HepG2 (cell line): ENCODE measurements around the gene MYL1. TPM values are rescaled to one million over a fixed set of nuclear protein-coding genes. Genes with fewer than 3 reads are reported as not detected.

Experiments
- ATAC-seq: fragments of 200-7000 bp; cut with Tn5 transposase; 3 replicates; pipeline ENCODE4 v1.9.1; 2020; ENCODE audit warnings: mild to moderate bottlenecking, moderate library complexity
- BruUV-seq: library from RNA; stranded (reverse); fragments of 400-500 nt; replicated peaks from 2 replicates; lab custom pipeline; 2021; lab: Mats Ljungman, UMichigan
- CTCF ChIA-PET: fragments of 300-600 bp; formaldehyde crosslinking; extraction: SDS; loops from one replicate; lab custom pipeline; 2021; ENCODE audit warnings: low total read pairs, inconsistent platforms, low intra/inter-chr PET ratio; lab: Yijun Ruan, JAX
- POLR2A ChIA-PET: fragments of 350-600 bp; sonication (Branson Sonifier 250); formaldehyde crosslinking; loops from one replicate; lab custom pipeline; 2020; ENCODE audit warnings: antibody characterized with exemption, inconsistent platforms; lab: Yijun Ruan, JAX
- DNase-seq: peaks from one replicate; pipeline ENCODE4 v3.0.0-alpha.2; 2015; ENCODE audit warnings: low spot score
- FAIRE-seq: peaks from 3 replicates; lab custom pipeline; 2011; peaks lifted over from hg19 to GRCh38; lab: Jason Lieb, UNC
- H2AFZ ChIP-seq: one replicate; pipeline ENCODE4 v1.6.1; 2011; ENCODE audit warnings: low read length, inconsistent platforms
- H3K27ac ChIP-seq: fragments of 300-600 bp; 3 replicates; pipeline ENCODE4 v1.8.0; 2011; ENCODE audit warnings: mixed run types, mild to moderate bottlenecking, mixed read lengths, low read length, inconsistent platforms; ENCODE audit not compliant: insufficient read depth; ENCODE audit errors: extremely low read length
- H3K27me3 ChIP-seq, 2 experiments: fragments of 200-600 bp in 1 of 2; 2 replicates in 1 of 2; 3 replicates in 1 of 2; pipeline versions ENCODE4 v1.6.0 to v1.8.0; 2011; ENCODE audit warnings: low read length in 2 of 2, mild to moderate bottlenecking in 2 of 2, moderate library complexity in 2 of 2, inconsistent platforms in 1 of 2; ENCODE audit not compliant: insufficient read depth in 2 of 2, control insufficient read depth in 1 of 2
- H3K36me3 ChIP-seq, 2 experiments: fragments of 200-600 bp in 1 of 2; replicated peaks in 1 of 2; 2 replicates in 1 of 2; 3 replicates in 1 of 2; pipeline versions ENCODE4 v1.5.1 to v1.8.0; 2011; ENCODE audit warnings: low read length in 2 of 2, inconsistent platforms in 1 of 2; ENCODE audit not compliant: insufficient read depth in 2 of 2, control insufficient read depth in 1 of 2
- H3K4me1 ChIP-seq: 2 replicates; pipeline ENCODE4 v1.5.1; 2012; ENCODE audit warnings: low read length, inconsistent platforms; ENCODE audit not compliant: insufficient read depth
- H3K4me2 ChIP-seq: 2 replicates; pipeline ENCODE4 v1.6.0; 2011; ENCODE audit warnings: low read depth, low read length, inconsistent platforms
- H3K4me3 ChIP-seq, 3 experiments: fragments of 200-600 bp in 1 of 3; sonication (generic), shearing (Covaris generic) in 1 of 3; replicated peaks in 1 of 3; 2 replicates each; pipeline ENCODE4 v1.5.1; 2011 to 2016; ENCODE audit warnings: low read length in 3 of 3, inconsistent platforms in 2 of 3, low read depth in 2 of 3, mild to moderate bottlenecking in 2 of 3, control low read depth in 1 of 3, mixed read lengths in 1 of 3; ENCODE audit not compliant: insufficient read depth in 1 of 3
- H3K79me2 ChIP-seq: one replicate; pipeline ENCODE4 v1.6.1; 2011; ENCODE audit warnings: low read length, inconsistent platforms; ENCODE audit not compliant: insufficient read depth
- H3K9ac ChIP-seq: 2 replicates; pipeline ENCODE4 v1.6.0; 2011; ENCODE audit warnings: mild to moderate bottlenecking, low read depth, low read length, inconsistent platforms; ENCODE audit not compliant: insufficient read depth
- H3K9me3 ChIP-seq: 2 replicates; pipeline ENCODE4 v1.5.1; 2012; ENCODE audit warnings: mild to moderate bottlenecking, low read length
- H4K20me1 ChIP-seq: 2 replicates; pipeline ENCODE4 v1.6.0; 2011; ENCODE audit warnings: inconsistent platforms, mild to moderate bottlenecking, low read length, moderate library complexity; ENCODE audit not compliant: insufficient read depth
- ASH2L ChIP-seq: fragments of 300-600, 200-600 bp; sonication (generic); IDR thresholded peaks from 2 replicates; pipeline ENCODE4 v1.7.0; 2017; ENCODE audit warnings: low read depth, mild to moderate bottlenecking, moderate library complexity, mixed read lengths, low read length; ENCODE audit not compliant: insufficient read length
- DR1 ChIP-seq: sonication (generic); formaldehyde crosslinking; IDR thresholded peaks from 2 replicates; pipeline ENCODE4 v1.8.0; 2021; ENCODE audit warnings: mild to moderate bottlenecking, missing genetic modification reagents, inconsistent platforms
- GPN1 ChIP-seq: sonication (generic); formaldehyde crosslinking; IDR thresholded peaks from 2 replicates; pipeline ENCODE4 v1.5.1; 2020; ENCODE audit warnings: missing genetic modification reagents, borderline replicate concordance
- ISX ChIP-seq: sonication (generic); formaldehyde crosslinking; conservative IDR thresholded peaks from 2 replicates; pipeline ENCODE4 v1.5.0; 2020; ENCODE audit warnings: missing genetic modification reagents
- JARID2 ChIP-seq: sonication (generic); formaldehyde crosslinking; IDR thresholded peaks from 2 replicates; pipeline ENCODE4 v1.8.1; 2023; ENCODE audit warnings: missing genetic modification reagents, inconsistent platforms; ENCODE audit not compliant: insufficient replicate concordance
- NBN ChIP-seq: fragments of 450-650 bp; conservative IDR thresholded peaks from 2 replicates; pipeline ENCODE4 v1.6.1; 2017
- RARA ChIP-seq: IDR thresholded peaks from 2 replicates; pipeline ENCODE4 v1.6.1; 2016; ENCODE audit warnings: missing genetic modification reagents, missing compliant biosample characterization
- SKIL ChIP-seq: sonication (generic); formaldehyde crosslinking; IDR thresholded peaks from 2 replicates; pipeline ENCODE4 v1.8.0; 2022; ENCODE audit warnings: missing genetic modification reagents, mild to moderate bottlenecking, moderate library complexity, borderline replicate concordance
- SOX5 ChIP-seq: IDR thresholded peaks from 2 replicates; pipeline ENCODE4 v1.6.1; 2016; ENCODE audit warnings: borderline replicate concordance
- SP4 ChIP-seq: sonication (generic); formaldehyde crosslinking; IDR thresholded peaks from 2 replicates; pipeline ENCODE4 v1.8.1; 2023; ENCODE audit warnings: mild to moderate bottlenecking, missing genetic modification reagents
- XBP1 ChIP-seq: sonication (generic); formaldehyde crosslinking; IDR thresholded peaks from 2 replicates; pipeline ENCODE4 v1.5.0; 2020; ENCODE audit warnings: missing genetic modification reagents
- ZBTB21 ChIP-seq: sonication (generic); formaldehyde crosslinking; IDR thresholded peaks from 2 replicates; pipeline ENCODE4 v1.4.0; 2020; ENCODE audit warnings: missing genetic modification reagents
- ZNF230 ChIP-seq: sonication (generic); formaldehyde crosslinking; IDR thresholded peaks from 2 replicates; pipeline ENCODE4 v1.4.0; 2020; ENCODE audit warnings: mild to moderate bottlenecking, missing genetic modification reagents
- ZNF337 ChIP-seq: sonication (generic); formaldehyde crosslinking; IDR thresholded peaks from 2 replicates; pipeline ENCODE4 v1.5.1; 2020; ENCODE audit warnings: missing genetic modification reagents, low read depth, mild to moderate bottlenecking, borderline replicate concordance
- ZNF484 ChIP-seq: sonication (generic); formaldehyde crosslinking; IDR thresholded peaks from 2 replicates; pipeline ENCODE4 v1.5.1; 2020; ENCODE audit warnings: mild to moderate bottlenecking, low read depth, missing genetic modification reagents, borderline replicate concordance
- ZNF547 ChIP-seq: sonication (generic); formaldehyde crosslinking; IDR thresholded peaks from 2 replicates; pipeline ENCODE4 v1.5.1; 2020; ENCODE audit warnings: mild to moderate bottlenecking, missing genetic modification reagents
- ZNF577 ChIP-seq: sonication (generic); formaldehyde crosslinking; IDR thresholded peaks from 2 replicates; pipeline ENCODE4 v1.4.0; 2020; ENCODE audit warnings: mild to moderate bottlenecking, low read depth, missing genetic modification reagents, borderline replicate concordance
- ZNF607 ChIP-seq: sonication (generic); formaldehyde crosslinking; IDR thresholded peaks from 2 replicates; pipeline ENCODE4 v1.5.1; 2020; ENCODE audit warnings: missing genetic modification reagents, mild to moderate bottlenecking, borderline replicate concordance
- ZNF652 ChIP-seq: IDR thresholded peaks from 2 replicates; pipeline ENCODE4 v1.6.1; 2016; ENCODE audit warnings: low read depth, borderline replicate concordance
- WGBS: methylation state at CpG from one replicate; pipeline ENCODE4 v1.1.6; 2017; ENCODE audit warnings: low lambda C conversion rate; 5-methylcytosine and 5-hydroxymethylcytosine counted together
- in situ Hi-C: cut with HindIII; loops from 2 replicates; pipeline ENCODE4 v1.10.0; 2017; ENCODE audit warnings: low pct_unique_long_range_greater_than_20kb; ENCODE audit not compliant: extremely low pct_ligation_motif_present
- intact Hi-C: fragments of 100-400 bp; cut with micrococcal nuclease; formaldehyde crosslinking; loops from one replicate; pipeline ENCODE4 v1.10.0; 2022; ENCODE audit not compliant: unreplicated experiment
- polyA plus RNA-seq, 8 experiments: library from polyadenylated mRNA; depleted of rRNA in 3 of 8; stranded (reverse) in 7 of 8; unstranded in 1 of 8; fragments of >200 nt; fragmentation: Illumina TruSeq in 4 of 8; extraction: Trizol in 4 of 8; gene quantifications; 2 replicates each; pipeline versions ENCODE4 v1.2.1 to v1.2.3, GENCODE V29; 2011 to 2016; ENCODE audit warnings: low read depth in 4 of 8, missing spikeins in 1 of 8, mixed read lengths in 1 of 8; ENCODE audit not compliant: insufficient read depth in 1 of 8
- total RNA-seq, 5 experiments: library from RNA; depleted of rRNA; stranded (reverse); fragments of >200 nt; fragmentation: Illumina TruSeq; extraction: Trizol; gene quantifications; 2 replicates each; pipeline ENCODE4 v1.2.3, GENCODE V29; 2016; ENCODE audit warnings: low read depth in 1 of 5

The MYL1 gene
- total and polyA plus RNA-seq, 2 of the 13 experiments (the other 11 are each of a cell fraction or from before 2014, with no cell fraction given), result not detected

GRCh38 chr2:210268281-210268680, 46.7 kb downstream of the MYL1 start:
- POLR2A ChIA-PET, result no interaction called here
- H3K9ac ChIP-seq, result no peak overlapping the region
- no peaks in the 10 kb centered on the region for H3K27me3 ChIP-seq
- DNase-seq (no peak), FAIRE-seq (no peak), ATAC-seq (no peak)
- CTCF ChIA-PET, result no interaction called here
- H3K4me2 ChIP-seq, result no peak overlapping the region
- in situ Hi-C loops, result no loop called here
- no peaks in the 10 kb centered on the region for H3K9me3 ChIP-seq
- 26% methylated on average over 1 of the region's 1 CpG for WGBS
- no TSS peak for BruUV-seq
- H3K27ac ChIP-seq, result no peak overlapping the region
- no peaks in the 10 kb centered on the region for H4K20me1 ChIP-seq
- intact Hi-C loops, result no loop called here
- no peak overlapping the region for H3K4me3 ChIP-seq
- no peaks in the 10 kb centered on the region for H3K36me3 ChIP-seq
- H3K4me1 ChIP-seq, result no peaks in the 10 kb centered on the region
- no peaks in the 10 kb centered on the region for H3K79me2 ChIP-seq
- no peak for TF ChIP-seq ISX (CRISPR knock-in tag)
- TF ChIP-seq, all 625 proteins: peak for 0
- no peak overlapping the region for H2AFZ ChIP-seq

GRCh38 chr2:210267698-210268097, 47.3 kb downstream of the MYL1 start:
- Histone ChIP-seq H3K36me3 (no peaks in the 10 kb centered on the region), H3K27me3 (no peaks in the 10 kb centered on the region), H3K4me1 (no peaks in the 10 kb centered on the region), H3K9me3 (no peaks in the 10 kb centered on the region), H3K27ac (no peak overlapping the region), H3K9ac (no peak overlapping the region), H4K20me1 (no peaks in the 10 kb centered on the region), H3K4me3 (no peak overlapping the region), H3K4me2 (no peak overlapping the region)
- in situ Hi-C loops, result no loop called here
- DNase-seq, result no peak
- intact Hi-C loops, result no loop called here
- POLR2A ChIA-PET, result no interaction called here
- no peak for ATAC-seq
- CTCF ChIA-PET, result no interaction called here
- FAIRE-seq, result no peak
- 2% methylated on average over 1 of the region's 1 CpG for WGBS
- no peak for TF ChIP-seq ZNF652 (CRISPR knock-in tag)
- no peak for TF ChIP-seq XBP1
- no peak for TF ChIP-seq ISX (CRISPR knock-in tag)
- no peak for TF ChIP-seq NBN
- no peak for TF ChIP-seq ZNF230 (CRISPR knock-in tag)
- no peak for TF ChIP-seq RARA (CRISPR knock-in tag)
- no peak for TF ChIP-seq SP4 (CRISPR knock-in tag)
- no peak for TF ChIP-seq GPN1
- no peak for TF ChIP-seq SOX5 (CRISPR knock-in tag)
- no peak for TF ChIP-seq SKIL
- no peak for TF ChIP-seq ZNF577 (CRISPR knock-in tag)
- no peak for TF ChIP-seq ASH2L
- no peak for TF ChIP-seq ZNF607 (CRISPR knock-in tag)
- TF ChIP-seq ZNF547, result no peak
- TF ChIP-seq JARID2, result no peak
- TF ChIP-seq DR1, result no peak
- TF ChIP-seq ZNF484 (CRISPR knock-in tag), result no peak
- TF ChIP-seq ZNF337, result no peak
- no peak for TF ChIP-seq ZBTB21
- TF ChIP-seq, all 625 proteins: peak for 0
- no TSS peak for BruUV-seq
- Histone ChIP-seq H2AFZ (no peak overlapping the region), H3K79me2 (no peaks in the 10 kb centered on the region)
